Mesendoderm (in vitro differentiated cells): ENCODE data around the gene SRRM4.

Experiments used
- DNase-seq: peaks from one replicate; pipeline ENCODE4 v3.0.0; 2013
- H2AK5ac ChIP-seq: 2 replicates; pipeline ENCODE4 v1.6.1; 2013; ENCODE audit warnings: low read length, inconsistent platforms
- H2BK120ac ChIP-seq: 2 replicates; pipeline ENCODE4 v1.6.1; 2013; ENCODE audit warnings: low read depth, mild to moderate bottlenecking, low read length, moderate library complexity, mixed read lengths
- H2BK15ac ChIP-seq: replicated peaks from 2 replicates; pipeline ENCODE4 v1.6.1; 2013; ENCODE audit warnings: low read depth, mild to moderate bottlenecking, moderate library complexity
- H2BK5ac ChIP-seq: 2 replicates; pipeline ENCODE4 v1.6.1; 2013; ENCODE audit warnings: low read length, inconsistent platforms
- H3K18ac ChIP-seq: 2 replicates; pipeline ENCODE4 v1.6.1; 2013; ENCODE audit warnings: mild to moderate bottlenecking, low read length, mixed read lengths
- H3K23ac ChIP-seq: one replicate; pipeline ENCODE4 v1.6.1; 2013; ENCODE audit warnings: low read length
- H3K27ac ChIP-seq: 2 replicates; pipeline ENCODE4 v1.5.1; 2013; ENCODE audit warnings: low read depth, mild to moderate bottlenecking, inconsistent platforms, low read length, moderate library complexity
- H3K27me3 ChIP-seq: 2 replicates; pipeline ENCODE4 v1.6.1; 2013; ENCODE audit warnings: low read length, control low read depth, mild to moderate bottlenecking, inconsistent platforms; ENCODE audit not compliant: insufficient read depth, poor library complexity
- H3K36me3 ChIP-seq: 2 replicates; pipeline ENCODE4 v1.6.1; 2013; ENCODE audit warnings: low read length, inconsistent platforms; ENCODE audit not compliant: control insufficient read depth, insufficient read depth
- H3K4ac ChIP-seq: one replicate; pipeline ENCODE4 v1.6.1; 2013; ENCODE audit warnings: low read depth, mild to moderate bottlenecking, low read length, moderate library complexity
- H3K4me1 ChIP-seq: 2 replicates; pipeline ENCODE4 v1.6.1; 2013; ENCODE audit warnings: low read depth, low read length, inconsistent platforms; ENCODE audit not compliant: control insufficient read depth
- H3K4me2 ChIP-seq: 2 replicates; pipeline ENCODE4 v1.6.1; 2013; ENCODE audit warnings: low read length
- H3K4me3 ChIP-seq: 2 replicates; pipeline ENCODE4 v1.5.1; 2013; ENCODE audit warnings: mild to moderate bottlenecking, low read length
- H3K56ac ChIP-seq: one replicate; pipeline ENCODE4 v1.6.1; 2013; ENCODE audit warnings: low read length
- H3K79me1 ChIP-seq: 2 replicates; pipeline ENCODE4 v1.6.1; 2013; ENCODE audit warnings: low read length, inconsistent platforms
- H3K79me2 ChIP-seq: 2 replicates; pipeline ENCODE4 v1.6.1; 2013; ENCODE audit warnings: mild to moderate bottlenecking, low read length; ENCODE audit not compliant: control insufficient read depth, insufficient read depth
- H3K9ac ChIP-seq: 2 replicates; pipeline ENCODE4 v1.6.1; 2013; ENCODE audit warnings: low read length, inconsistent platforms
- H4K5ac ChIP-seq: one replicate; pipeline ENCODE4 v1.6.1; 2013; ENCODE audit warnings: low read length
- H4K8ac ChIP-seq: one replicate; pipeline ENCODE4 v1.6.1; 2013; ENCODE audit warnings: low read depth, mild to moderate bottlenecking, control low read depth, low read length, moderate library complexity
- WGBS: extraction: QIAGEN DNeasy Blood & Tissue Kit; methylation state at CpG from one replicate; pipeline ENCODE4 v1.1.7; 2013; ENCODE audit warnings: low lambda C conversion rate, missing lambda C conversion rate; ENCODE audit not compliant: insufficient coverage; ENCODE audit errors: extremely low coverage; 5-methylcytosine and 5-hydroxymethylcytosine counted together

SRRM4 gene

DNA sequence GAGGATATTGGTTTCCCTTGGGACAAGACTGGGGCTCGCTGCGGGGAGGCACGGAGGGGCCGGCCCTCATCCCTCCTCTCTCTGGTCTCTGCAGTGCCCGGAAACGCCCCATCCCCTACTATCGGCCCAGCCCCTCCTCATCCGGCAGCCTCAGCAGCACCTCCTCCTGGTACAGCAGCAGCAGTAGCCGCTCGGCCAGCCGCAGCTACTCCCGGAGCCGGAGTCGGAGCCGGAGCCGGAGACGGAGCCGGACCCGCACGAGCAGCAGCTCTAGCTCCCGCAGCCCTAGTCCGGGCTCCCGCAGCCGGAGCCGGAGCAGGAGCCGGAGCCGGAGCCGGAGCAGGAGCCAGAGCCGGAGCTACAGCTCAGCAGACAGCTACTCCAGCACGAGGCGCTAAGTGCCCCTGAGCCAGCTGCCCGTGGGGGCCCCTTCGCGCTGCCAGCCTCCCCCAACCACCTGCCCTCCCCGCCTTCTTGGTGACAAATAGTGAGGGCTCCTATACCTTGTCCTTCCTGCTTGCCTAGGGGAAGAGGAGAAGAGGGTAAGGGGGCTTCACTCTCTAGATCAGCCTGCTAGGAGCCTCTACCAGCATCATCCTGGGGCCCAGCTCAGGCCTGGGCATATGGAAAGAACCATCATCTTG, 175.2 kb downstream of the SRRM4 start:
- no peaks in the 10 kb centered on the region for H3K79me1 ChIP-seq
- no peak overlapping the region for H2BK120ac ChIP-seq
- no peak overlapping the region for H3K27ac ChIP-seq
- DNase-seq: peak; percentile 84
- WGBS: no CpG with 5 or more reads among the region's 35 CpGs
- no peak overlapping the region for H3K18ac ChIP-seq
- no peak overlapping the region for H3K23ac ChIP-seq
- H3K4me1 ChIP-seq: peaks cover 4% of the 10 kb centered on the region
- H4K8ac ChIP-seq: no peak overlapping the region
- H3K79me2 ChIP-seq: no peaks in the 10 kb centered on the region
- H3K27me3 ChIP-seq: no peaks in the 10 kb centered on the region
- no peak overlapping the region for H3K4me3 ChIP-seq
- no peak overlapping the region for H2BK5ac ChIP-seq
- no peak overlapping the region for H3K9ac ChIP-seq
- no peaks in the 10 kb centered on the region for H3K36me3 ChIP-seq
- H4K5ac ChIP-seq: no peak overlapping the region
- no peak overlapping the region for H3K56ac ChIP-seq
- no peak overlapping the region for H2AK5ac ChIP-seq
- no peak overlapping the region for H3K4me2 ChIP-seq
- no peak overlapping the region for H2BK15ac ChIP-seq
- H3K4ac ChIP-seq: no peak overlapping the region

DNA sequence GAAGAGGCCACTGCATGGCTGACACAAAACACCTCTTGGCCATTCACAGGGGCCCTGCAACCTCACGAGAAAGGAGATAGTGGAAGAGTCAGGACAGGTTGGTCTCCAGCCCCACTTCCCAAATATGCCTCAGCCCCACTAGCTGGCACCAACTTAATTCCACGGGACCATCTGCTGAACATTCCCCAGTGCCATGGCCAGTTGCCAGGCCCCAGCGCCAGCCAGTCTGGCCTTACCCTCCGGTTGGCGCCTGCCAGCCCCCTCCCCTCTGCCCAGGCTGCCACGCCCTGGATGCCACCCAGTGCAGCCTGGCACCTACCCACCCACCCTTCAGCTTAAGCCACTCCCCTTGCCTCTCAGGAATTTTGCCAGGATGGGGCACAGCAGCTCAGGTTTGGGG, 176.2 kb downstream of the SRRM4 start:
- no peak overlapping the region for H2BK5ac ChIP-seq
- no peak overlapping the region for H3K27ac ChIP-seq
- H3K79me1 ChIP-seq: no peaks in the 10 kb centered on the region
- no peak overlapping the region for H2AK5ac ChIP-seq
- H4K8ac ChIP-seq: no peak overlapping the region
- H3K4me1 ChIP-seq: peaks cover 4% of the 10 kb centered on the region
- no peak overlapping the region for H2BK120ac ChIP-seq
- no peak overlapping the region for H3K9ac ChIP-seq
- H2BK15ac ChIP-seq: no peak overlapping the region
- H3K4me3 ChIP-seq: no peak overlapping the region
- no peak overlapping the region for H3K18ac ChIP-seq
- no CpG with 5 or more reads among the region's 6 CpGs for WGBS
- no peak overlapping the region for H3K56ac ChIP-seq
- H3K4ac ChIP-seq: no peak overlapping the region
- H3K27me3 ChIP-seq: no peaks in the 10 kb centered on the region
- H3K36me3 ChIP-seq: no peaks in the 10 kb centered on the region
- no peak for DNase-seq
- no peak overlapping the region for H4K5ac ChIP-seq
- no peak overlapping the region for H3K4me2 ChIP-seq
- no peak overlapping the region for H3K23ac ChIP-seq
- H3K79me2 ChIP-seq: no peaks in the 10 kb centered on the region

DNA sequence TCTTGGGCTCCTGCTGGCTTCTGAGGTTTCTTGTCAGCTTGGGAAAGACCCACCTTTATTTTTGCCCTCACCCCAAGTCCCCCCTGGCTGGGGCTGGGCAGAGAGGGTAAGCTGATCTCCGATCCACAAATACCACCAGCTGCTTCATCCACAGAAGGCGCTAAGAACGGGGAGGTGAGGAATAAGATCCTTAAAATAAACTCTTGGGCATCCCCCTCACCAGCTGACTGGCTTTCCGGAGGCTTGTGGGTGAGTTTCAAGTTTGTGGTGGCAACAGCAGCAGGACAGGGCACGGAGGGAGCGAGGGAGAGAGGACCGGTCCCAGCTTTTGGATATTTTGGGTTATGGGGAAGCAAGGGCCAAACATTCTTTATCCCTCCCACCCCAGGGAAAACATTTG, 176.6 kb downstream of the SRRM4 start:
- Histone ChIP-seq H3K27ac (no peak overlapping the region), H3K36me3 (no peaks in the 10 kb centered on the region), H2BK5ac (no peak overlapping the region), H3K4ac (no peak overlapping the region), H3K27me3 (no peaks in the 10 kb centered on the region), H3K56ac (no peak overlapping the region), H3K4me3 (no peak overlapping the region), H4K8ac (no peak overlapping the region), H4K5ac (no peak overlapping the region), H3K4me2 (no peak overlapping the region), H3K4me1 (peaks cover 4% of the 10 kb centered on the region), H2AK5ac (no peak overlapping the region), H3K9ac (no peak overlapping the region), H2BK120ac (no peak overlapping the region), H3K23ac (no peak overlapping the region), H2BK15ac (no peak overlapping the region), H3K18ac (no peak overlapping the region), H3K79me2 (no peaks in the 10 kb centered on the region), H3K79me1 (no peaks in the 10 kb centered on the region)
- no CpG with 5 or more reads among the region's 7 CpGs for WGBS
- no peak for DNase-seq

DNA sequence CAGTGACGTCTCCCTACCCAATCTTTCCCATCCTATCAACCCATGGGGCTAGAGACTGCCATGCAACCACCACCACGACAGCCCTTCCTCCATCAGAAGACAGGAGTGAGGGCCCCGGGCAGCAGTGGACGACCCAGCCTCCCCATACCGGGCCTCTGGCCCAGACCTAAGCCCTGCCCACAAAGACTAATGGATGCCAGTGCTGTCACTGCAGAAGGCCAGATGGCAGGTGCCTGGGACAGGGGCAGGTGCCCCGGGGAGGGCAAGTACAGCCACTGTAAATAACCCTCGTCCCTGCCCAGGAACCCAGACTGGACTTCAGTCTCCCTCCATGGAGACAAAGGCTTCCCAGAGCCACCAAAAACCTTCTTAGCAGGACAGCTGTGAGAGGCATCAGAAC, 177.1 kb downstream of the SRRM4 start:
- Histone ChIP-seq H2BK5ac (no peak overlapping the region), H3K79me1 (no peaks in the 10 kb centered on the region), H3K56ac (no peak overlapping the region), H3K4ac (no peak overlapping the region), H3K36me3 (no peaks in the 10 kb centered on the region), H2AK5ac (no peak overlapping the region), H3K79me2 (no peaks in the 10 kb centered on the region), H3K18ac (no peak overlapping the region), H2BK120ac (no peak overlapping the region), H2BK15ac (no peak overlapping the region), H4K5ac (no peak overlapping the region), H4K8ac (no peak overlapping the region), H3K27me3 (no peaks in the 10 kb centered on the region), H3K4me2 (no peak overlapping the region), H3K23ac (no peak overlapping the region), H3K9ac (no peak overlapping the region), H3K4me3 (no peak overlapping the region), H3K27ac (no peak overlapping the region), H3K4me1 (peaks cover 4% of the 10 kb centered on the region)
- DNase-seq: no peak
- no CpG with 5 or more reads among the region's 7 CpGs for WGBS

DNA sequence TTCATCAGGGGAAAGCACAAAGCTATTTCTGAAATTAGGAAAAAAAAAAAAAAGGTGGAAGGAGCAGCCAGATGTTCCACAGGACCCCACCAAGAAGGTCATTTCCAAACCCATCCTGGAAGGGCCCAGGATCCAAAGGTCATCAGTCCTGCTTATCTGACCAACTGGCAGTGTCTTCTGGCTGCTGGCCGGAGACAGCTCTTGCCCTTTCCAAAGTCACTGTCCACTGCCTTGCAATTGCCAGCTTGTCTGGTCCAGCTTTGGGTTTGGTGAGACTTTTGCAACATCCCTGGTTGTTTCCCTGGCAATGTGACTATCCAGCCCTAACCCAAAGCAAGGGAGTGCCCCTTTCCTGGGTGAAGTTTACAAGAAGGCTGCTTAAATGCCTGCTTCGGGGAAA, 178.5 kb downstream of the SRRM4 start:
- H2BK15ac ChIP-seq: no peak overlapping the region
- H3K4me1 ChIP-seq: peaks cover 2% of the 10 kb centered on the region
- no peaks in the 10 kb centered on the region for H3K79me2 ChIP-seq
- no peak overlapping the region for H3K27ac ChIP-seq
- no peak overlapping the region for H3K4ac ChIP-seq
- H3K23ac ChIP-seq: no peak overlapping the region
- no peak overlapping the region for H3K9ac ChIP-seq
- no peaks in the 10 kb centered on the region for H3K79me1 ChIP-seq
- H3K56ac ChIP-seq: no peak overlapping the region
- no peak for DNase-seq
- no peak overlapping the region for H3K4me2 ChIP-seq
- no peak overlapping the region for H2BK5ac ChIP-seq
- H4K8ac ChIP-seq: no peak overlapping the region
- no peak overlapping the region for H3K18ac ChIP-seq
- no peak overlapping the region for H3K4me3 ChIP-seq
- no CpG with 5 or more reads among the region's 2 CpGs for WGBS
- H2BK120ac ChIP-seq: no peak overlapping the region
- H4K5ac ChIP-seq: no peak overlapping the region
- no peak overlapping the region for H2AK5ac ChIP-seq
- no peaks in the 10 kb centered on the region for H3K27me3 ChIP-seq
- no peaks in the 10 kb centered on the region for H3K36me3 ChIP-seq

DNA sequence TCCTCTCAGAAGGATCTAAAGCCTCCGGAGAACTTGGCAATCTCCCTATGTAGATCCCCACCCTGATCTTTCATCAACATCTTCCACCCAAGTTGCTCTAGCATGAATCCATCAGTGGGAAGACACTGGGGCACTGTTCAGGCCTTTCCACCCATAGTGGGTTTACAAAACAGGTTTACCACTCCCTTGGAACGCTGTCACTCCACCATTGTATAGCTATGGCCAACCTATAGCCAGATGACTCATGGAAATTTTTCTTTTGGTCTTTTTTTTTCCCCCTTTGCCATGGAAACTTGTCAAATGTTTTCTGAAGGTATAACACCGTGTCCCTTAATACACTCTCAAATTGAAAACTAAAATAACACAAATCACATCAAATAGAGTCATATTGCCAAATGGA, 186.6 kb downstream of the SRRM4 start:
- no peak overlapping the region for H4K5ac ChIP-seq
- no peak overlapping the region for H2AK5ac ChIP-seq
- DNase-seq: no peak
- peaks cover 9% of the 10 kb centered on the region for H3K4me1 ChIP-seq
- H3K4me3 ChIP-seq: no peak overlapping the region
- H3K23ac ChIP-seq: no peak overlapping the region
- no peak overlapping the region for H3K56ac ChIP-seq
- no peaks in the 10 kb centered on the region for H3K79me1 ChIP-seq
- no CpG with 5 or more reads among the region's 3 CpGs for WGBS
- H2BK15ac ChIP-seq: no peak overlapping the region
- H3K27ac ChIP-seq: no peak overlapping the region
- H3K9ac ChIP-seq: no peak overlapping the region
- H2BK120ac ChIP-seq: no peak overlapping the region
- H3K4ac ChIP-seq: no peak overlapping the region
- H2BK5ac ChIP-seq: no peak overlapping the region
- H4K8ac ChIP-seq: no peak overlapping the region
- H3K36me3 ChIP-seq: no peaks in the 10 kb centered on the region
- H3K18ac ChIP-seq: no peak overlapping the region
- H3K4me2 ChIP-seq: no peak overlapping the region
- no peaks in the 10 kb centered on the region for H3K79me2 ChIP-seq
- H3K27me3 ChIP-seq: no peaks in the 10 kb centered on the region
